H9 (cell line): ENCODE measurements around the gene PASK. TPM values are rescaled to one million over a fixed set of nuclear protein-coding genes. Genes with fewer than 3 reads are reported as not detected.

Source experiments
- DNase-seq: peaks from one replicate; pipeline ENCODE4 v3.0.0-alpha.2; 2017
- H2AFZ ChIP-seq: one replicate; pipeline ENCODE4 v1.6.1; 2013; ENCODE audit warnings: mild to moderate bottlenecking, low read length, control low read depth, moderate library complexity
- H2AK5ac ChIP-seq: 2 replicates; pipeline ENCODE4 v1.6.1; 2013; ENCODE audit warnings: low read length, control low read depth, mixed read lengths; ENCODE audit not compliant: insufficient read length
- H2BK120ac ChIP-seq: one replicate; pipeline ENCODE4 v1.6.1; 2013; ENCODE audit warnings: low read depth, mild to moderate bottlenecking, low read length, control low read depth, inconsistent platforms; ENCODE audit not compliant: poor library complexity, severe bottlenecking
- H2BK12ac ChIP-seq: 2 replicates; pipeline ENCODE4 v1.6.1; 2013; ENCODE audit warnings: low read length, control low read depth, mixed read lengths, low read depth; ENCODE audit not compliant: insufficient read length
- H2BK15ac ChIP-seq: 2 replicates; pipeline ENCODE4 v1.6.1; 2013; ENCODE audit warnings: low read depth, low read length, control low read depth
- H2BK20ac ChIP-seq: one replicate; pipeline ENCODE4 v1.6.1; 2013; ENCODE audit warnings: low read depth, mild to moderate bottlenecking, low read length, control low read depth, inconsistent platforms; ENCODE audit not compliant: poor library complexity, severe bottlenecking
- H2BK5ac ChIP-seq: 2 replicates; pipeline ENCODE4 v1.6.1; 2013; ENCODE audit warnings: low read length, control low read depth, mixed read lengths; ENCODE audit not compliant: insufficient read length
- H3K14ac ChIP-seq: 2 replicates; pipeline ENCODE4 v1.6.1; 2013; ENCODE audit warnings: low read length, control low read depth; ENCODE audit not compliant: insufficient read depth
- H3K18ac ChIP-seq: 2 replicates; pipeline ENCODE4 v1.6.1; 2013; ENCODE audit warnings: low read depth, mild to moderate bottlenecking, mixed read lengths, low read length, control low read depth; ENCODE audit not compliant: insufficient read length
- H3K23ac ChIP-seq: 2 replicates; pipeline ENCODE4 v1.6.1; 2013; ENCODE audit warnings: low read length, control low read depth, mixed read lengths, low read depth; ENCODE audit not compliant: insufficient read length
- H3K23me2 ChIP-seq: 2 replicates; pipeline ENCODE4 v1.6.1; 2013; ENCODE audit warnings: low read depth, mild to moderate bottlenecking, mixed read lengths, low read length, control low read depth; ENCODE audit not compliant: insufficient read length, poor library complexity, severe bottlenecking
- H3K27ac ChIP-seq: 2 replicates; pipeline ENCODE4 v1.5.1; 2013; ENCODE audit warnings: low read length, control low read depth, mixed read lengths, low read depth; ENCODE audit not compliant: insufficient read length
- H3K27me3 ChIP-seq: 2 replicates; pipeline ENCODE4 v1.6.1; 2013; ENCODE audit warnings: low read length, control low read depth, inconsistent platforms; ENCODE audit not compliant: insufficient read depth
- H3K4ac ChIP-seq: 2 replicates; pipeline ENCODE4 v1.6.1; 2013; ENCODE audit warnings: low read depth, mild to moderate bottlenecking, control low read depth, inconsistent platforms, low read length, moderate library complexity
- H3K4me1 ChIP-seq: 2 replicates; pipeline ENCODE4 v1.6.1; 2013; ENCODE audit warnings: low read length, control low read depth, inconsistent platforms; ENCODE audit not compliant: insufficient read depth
- H3K4me2 ChIP-seq: 2 replicates; pipeline ENCODE4 v1.6.1; 2013; ENCODE audit warnings: low read length, control low read depth, mixed read lengths; ENCODE audit not compliant: insufficient read length, insufficient read depth
- H3K56ac ChIP-seq: 2 replicates; pipeline ENCODE4 v1.6.1; 2013; ENCODE audit warnings: low read depth, mild to moderate bottlenecking, mixed read lengths, low read length, control low read depth; ENCODE audit not compliant: insufficient read length
- H3K79me1 ChIP-seq: 2 replicates; pipeline ENCODE4 v1.6.1; 2013; ENCODE audit warnings: low read depth, mild to moderate bottlenecking, moderate library complexity, low read length, control low read depth, inconsistent platforms; ENCODE audit not compliant: insufficient read depth, poor library complexity, severe bottlenecking
- H3K79me2 ChIP-seq: 2 replicates; pipeline ENCODE4 v1.6.1; 2013; ENCODE audit warnings: low read length, control low read depth, inconsistent platforms; ENCODE audit not compliant: insufficient read depth
- H3K9ac ChIP-seq: 2 replicates; pipeline ENCODE4 v1.6.1; 2013; ENCODE audit warnings: low read length, control low read depth, mixed read lengths; ENCODE audit not compliant: insufficient read length; ENCODE audit errors: extremely low read depth
- H3K9me3 ChIP-seq: one replicate; pipeline ENCODE4 v1.6.1; 2013; ENCODE audit warnings: low read depth, low read length, inconsistent platforms; ENCODE audit not compliant: control insufficient read depth
- H3T11ph ChIP-seq: one replicate; pipeline ENCODE4 v1.6.1; 2013; ENCODE audit warnings: mild to moderate bottlenecking, low read length, control low read depth, inconsistent platforms
- H4K20me1 ChIP-seq: one replicate; pipeline ENCODE4 v1.6.1; 2013; ENCODE audit not compliant: control insufficient read depth, insufficient read length, insufficient read depth
- H4K5ac ChIP-seq: 2 replicates; pipeline ENCODE4 v1.6.1; 2013; ENCODE audit warnings: low read depth, mild to moderate bottlenecking, mixed read lengths, low read length, control low read depth; ENCODE audit not compliant: insufficient read length
- H4K8ac ChIP-seq: replicated peaks from 2 replicates; pipeline ENCODE4 v1.6.1; 2013; ENCODE audit warnings: low read length, control low read depth, mixed read lengths, low read depth; ENCODE audit not compliant: insufficient read length
- H4K91ac ChIP-seq: 2 replicates; pipeline ENCODE4 v1.6.1; 2013; ENCODE audit warnings: low read depth, mild to moderate bottlenecking, moderate library complexity, mixed read lengths, low read length, control low read depth; ENCODE audit not compliant: insufficient read length
- H3K27ac Mint-ChIP-seq, 3 experiments: 2 replicates in 2 of 3; 3 replicates in 1 of 3; pipeline ENCODE4 v1.8.0; 2020 to 2021; ENCODE audit warnings: mixed read lengths in 3 of 3, mild to moderate bottlenecking in 1 of 3, moderate library complexity in 1 of 3
- H3K27me3 Mint-ChIP-seq: 2 replicates; pipeline ENCODE4 v1.8.0; 2021; ENCODE audit warnings: low read depth, mild to moderate bottlenecking, moderate library complexity, mixed read lengths
- H3K36me3 Mint-ChIP-seq, 3 experiments: 2 replicates in 2 of 3; 3 replicates in 1 of 3; pipeline ENCODE4 v1.8.0; 2020 to 2021; ENCODE audit warnings: low read depth in 3 of 3, mixed read lengths in 3 of 3; ENCODE audit not compliant: insufficient read depth in 1 of 3
- H3K4me1 Mint-ChIP-seq, 2 experiments: 2 replicates each; pipeline ENCODE4 v1.8.0; 2020; ENCODE audit warnings: mixed read lengths in 2 of 2
- H3K4me3 Mint-ChIP-seq, 2 experiments: 2 replicates in 1 of 2; 3 replicates in 1 of 2; pipeline ENCODE4 v1.8.0; 2020 to 2021; ENCODE audit warnings: mild to moderate bottlenecking in 2 of 2, mixed read lengths in 2 of 2, moderate library complexity in 1 of 2
- H3K9me3 Mint-ChIP-seq, 2 experiments: 2 replicates in 1 of 2; 3 replicates in 1 of 2; pipeline ENCODE4 v1.8.0; 2020; ENCODE audit warnings: mild to moderate bottlenecking in 2 of 2, mixed read lengths in 2 of 2, moderate library complexity in 1 of 2
- CTCF ChIP-seq: fragments of 200-600 bp; sonication (generic); conservative IDR thresholded peaks from 3 replicates; pipeline ENCODE4 v1.8.0; 2021; ENCODE audit warnings: antibody characterized with exemption, mild to moderate bottlenecking
- WGBS: extraction: QIAGEN DNeasy Blood & Tissue Kit; methylation state at CpG from one replicate; pipeline ENCODE4 v1.1.7; 2013; ENCODE audit warnings: missing lambda C conversion rate, low lambda C conversion rate, mixed read lengths; ENCODE audit not compliant: insufficient read length; ENCODE audit errors: extremely low coverage; 5-methylcytosine and 5-hydroxymethylcytosine counted together
- total RNA-seq: library from RNA; stranded (reverse); gene quantifications from 2 replicates; pipeline ENCODE4 v1.2.1, GENCODE V29; 2021

Gene PASK
- total RNA-seq, 1 experiment from 2014 or later, result 68.0 TPM

GRCh38 chr2:241068942-241069810 is 80.1 kb downstream of the PASK start:
- Histone ChIP-seq H4K8ac (no peak overlapping the region), H3K79me2 (no peaks in the 10 kb centered on the region), H2BK12ac (no peak overlapping the region), H3K23me2 (no peaks in the 10 kb centered on the region), H3K9me3 (no peaks in the 10 kb centered on the region), H3K4me2 (no peak overlapping the region), H3K4ac (no peak overlapping the region), H3K4me1 (no peaks in the 10 kb centered on the region), H2AFZ (no peak overlapping the region), H2BK20ac (no peak overlapping the region), H4K91ac (no peak overlapping the region), H3K18ac (no peak overlapping the region), H3K56ac (no peak overlapping the region), H2BK5ac (no peak overlapping the region), H2BK120ac (no peak overlapping the region), H4K20me1 (no peaks in the 10 kb centered on the region), H3K14ac (no peak overlapping the region), H2BK15ac (no peak overlapping the region), H3T11ph (no peak overlapping the region), H3K79me1 (no peaks in the 10 kb centered on the region), H2AK5ac (no peak overlapping the region), H3K23ac (no peak overlapping the region), H3K9ac (no peak overlapping the region), H3K27ac (no peak overlapping the region), H3K27me3 (no peaks in the 10 kb centered on the region), H4K5ac (no peak overlapping the region)
- no peaks in the 10 kb centered on the region; the same call in 1 of the 2 replicates for H3K27me3 Mint-ChIP-seq
- H3K36me3 Mint-ChIP-seq, result no peaks in the 10 kb centered on the region
- peaks cover 2 to 7% of the 10 kb centered on the region in 2 experiments; a peak in 3 of 4 replicates for H3K4me1 Mint-ChIP-seq
- no peaks in the 10 kb centered on the region for H3K9me3 Mint-ChIP-seq
- no peak overlapping the region for H3K4me3 Mint-ChIP-seq
- H3K27ac Mint-ChIP-seq, result no peak overlapping the region
- no peak for TF ChIP-seq CTCF
- WGBS, result no CpG with 5 or more reads among the region's 28 CpGs
- no peak for DNase-seq
